IPS-18a (cell line): Measurements from ENCODE around the gene ADGRG2.
A peak's percentile ranks its signal among the peaks of the same experiment; 100 is the strongest.

Source experiments
- H3K27ac ChIP-seq: one replicate; pipeline ENCODE4 v1.5.1; 2013; ENCODE audit warnings: low read length
- H3K27me3 ChIP-seq: one replicate; pipeline ENCODE4 v1.6.1; 2013; ENCODE audit warnings: mild to moderate bottlenecking, low read length; ENCODE audit not compliant: control insufficient read depth, insufficient read depth
- H3K36me3 ChIP-seq: one replicate; pipeline ENCODE4 v1.6.1; 2013; ENCODE audit warnings: low read depth, low read length; ENCODE audit not compliant: control insufficient read depth
- H3K4me1 ChIP-seq: one replicate; pipeline ENCODE4 v1.6.1; 2013; ENCODE audit warnings: low read depth, low read length; ENCODE audit not compliant: control insufficient read depth
- H3K4me3 ChIP-seq: one replicate; pipeline ENCODE4 v1.5.1; 2013; ENCODE audit warnings: low read length
- H3K9ac ChIP-seq: one replicate; pipeline ENCODE4 v1.6.1; 2013; ENCODE audit warnings: mild to moderate bottlenecking, low read length, moderate library complexity
- H3K9me3 ChIP-seq: one replicate; pipeline ENCODE4 v1.6.1; 2013; ENCODE audit warnings: low read depth, low read length; ENCODE audit not compliant: control insufficient read depth

ADGRG2 gene, protein sequence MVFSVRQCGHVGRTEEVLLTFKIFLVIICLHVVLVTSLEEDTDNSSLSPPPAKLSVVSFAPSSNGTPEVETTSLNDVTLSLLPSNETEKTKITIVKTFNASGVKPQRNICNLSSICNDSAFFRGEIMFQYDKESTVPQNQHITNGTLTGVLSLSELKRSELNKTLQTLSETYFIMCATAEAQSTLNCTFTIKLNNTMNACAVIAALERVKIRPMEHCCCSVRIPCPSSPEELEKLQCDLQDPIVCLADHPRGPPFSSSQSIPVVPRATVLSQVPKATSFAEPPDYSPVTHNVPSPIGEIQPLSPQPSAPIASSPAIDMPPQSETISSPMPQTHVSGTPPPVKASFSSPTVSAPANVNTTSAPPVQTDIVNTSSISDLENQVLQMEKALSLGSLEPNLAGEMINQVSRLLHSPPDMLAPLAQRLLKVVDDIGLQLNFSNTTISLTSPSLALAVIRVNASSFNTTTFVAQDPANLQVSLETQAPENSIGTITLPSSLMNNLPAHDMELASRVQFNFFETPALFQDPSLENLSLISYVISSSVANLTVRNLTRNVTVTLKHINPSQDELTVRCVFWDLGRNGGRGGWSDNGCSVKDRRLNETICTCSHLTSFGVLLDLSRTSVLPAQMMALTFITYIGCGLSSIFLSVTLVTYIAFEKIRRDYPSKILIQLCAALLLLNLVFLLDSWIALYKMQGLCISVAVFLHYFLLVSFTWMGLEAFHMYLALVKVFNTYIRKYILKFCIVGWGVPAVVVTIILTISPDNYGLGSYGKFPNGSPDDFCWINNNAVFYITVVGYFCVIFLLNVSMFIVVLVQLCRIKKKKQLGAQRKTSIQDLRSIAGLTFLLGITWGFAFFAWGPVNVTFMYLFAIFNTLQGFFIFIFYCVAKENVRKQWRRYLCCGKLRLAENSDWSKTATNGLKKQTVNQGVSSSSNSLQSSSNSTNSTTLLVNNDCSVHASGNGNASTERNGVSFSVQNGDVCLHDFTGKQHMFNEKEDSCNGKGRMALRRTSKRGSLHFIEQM

DNA sequence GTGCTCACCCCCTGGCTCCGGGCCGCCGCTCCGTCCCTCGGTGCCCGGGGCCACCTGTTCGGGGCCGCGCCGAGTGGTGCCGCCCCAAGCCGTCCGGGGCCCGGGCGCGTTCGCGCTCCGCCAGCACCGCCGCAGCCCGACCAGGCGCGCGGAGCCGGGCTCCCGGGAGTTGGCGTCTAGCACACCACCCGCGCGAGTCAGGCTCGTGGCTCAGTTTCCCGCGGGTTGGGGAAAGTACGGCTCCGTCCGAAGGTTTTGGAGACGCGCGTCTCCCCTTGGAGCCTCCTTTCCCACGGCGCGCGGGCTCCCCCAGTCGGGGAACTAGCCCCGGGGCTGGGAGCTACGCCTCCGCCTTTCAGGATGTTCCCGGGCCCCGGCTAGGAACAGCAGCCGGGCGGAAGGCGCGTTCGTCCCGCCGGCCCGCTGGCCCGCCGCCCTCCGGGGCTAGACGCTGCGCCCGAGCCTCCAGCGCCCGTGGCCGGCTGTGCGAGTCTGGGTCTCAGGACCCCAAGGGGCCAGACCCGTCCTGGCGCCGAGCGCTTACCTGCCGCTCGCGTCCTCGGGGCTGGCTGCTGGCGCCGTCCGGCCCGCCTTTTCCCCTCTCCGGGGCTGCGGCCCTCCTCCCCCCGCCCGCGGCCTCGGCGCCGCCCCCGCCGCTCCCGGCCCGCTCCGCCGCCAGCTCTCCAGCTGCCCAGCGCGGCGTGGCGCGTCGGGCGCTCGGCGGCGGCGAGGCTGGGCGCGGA is at the start of gene ADGRG2:
Gene ADGRG2, minus strand, starts transcription at position 571 of the 743 bp plus-strand sequence. CDS start 53,634 bp downstream, outside the sequence.
- Histone ChIP-seq H3K36me3 (no peaks in the 10 kb centered on the region), H3K27me3 (peaks cover 34% of the 10 kb centered on the region), H3K9ac (peak within 1 kb of the TSS; percentile 28), H3K4me3 (peak within 1 kb of the TSS; percentile 68), H3K4me1 (peaks cover 27% of the 10 kb centered on the region), H3K9me3 (peaks cover 11% of the 10 kb centered on the region), H3K27ac (no peak within 1 kb of the TSS)

DNA sequence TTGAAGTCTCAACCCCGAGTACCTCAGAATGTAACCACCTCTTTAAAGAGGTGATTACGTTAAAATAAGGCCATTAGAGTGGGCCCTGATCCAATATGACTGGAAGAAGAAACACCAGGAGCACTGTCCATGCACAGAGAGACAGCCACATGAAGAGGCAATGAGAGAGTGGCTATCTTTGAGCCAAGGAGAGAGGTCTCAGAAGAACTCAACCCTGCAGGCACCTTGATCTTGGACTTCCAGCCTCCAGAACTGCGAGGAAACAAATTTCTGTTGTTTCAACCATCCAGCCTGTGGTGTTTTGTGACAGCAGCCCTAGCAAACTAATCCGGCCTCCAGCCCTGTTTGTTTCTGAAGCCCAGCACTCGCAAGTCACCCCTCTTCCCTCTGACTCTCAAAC is 46.3 kb upstream of the ADGRG2 start:
- no peak overlapping the region for H3K9ac ChIP-seq
- H3K9me3 ChIP-seq, result peaks cover 3% of the 10 kb centered on the region
- H3K27me3 ChIP-seq, result no peaks in the 10 kb centered on the region
- no peaks in the 10 kb centered on the region for H3K4me1 ChIP-seq
- no peaks in the 10 kb centered on the region for H3K36me3 ChIP-seq
- no peak overlapping the region for H3K4me3 ChIP-seq
- H3K27ac ChIP-seq, result no peak overlapping the region

- Histone ChIP-seq H3K36me3 (no peaks in the 10 kb centered on the region), H3K27me3 (no peaks in the 10 kb centered on the region), H3K4me1 (no peaks in the 10 kb centered on the region), H3K27ac (no peak overlapping the region), H3K4me3 (no peak overlapping the region), H3K9me3 (peaks cover 5% of the 10 kb centered on the region), H3K9ac (no peak overlapping the region)
These were observed 40.6 kb upstream of the ADGRG2 start for GRCh38 chrX:19162851-19163250.

- H3K9me3 ChIP-seq, result peaks cover 5% of the 10 kb centered on the region
- no peak overlapping the region for H3K27ac ChIP-seq
- no peaks in the 10 kb centered on the region for H3K36me3 ChIP-seq
- H3K9ac ChIP-seq, result no peak overlapping the region
- H3K27me3 ChIP-seq, result no peaks in the 10 kb centered on the region
- no peaks in the 10 kb centered on the region for H3K4me1 ChIP-seq
- no peak overlapping the region for H3K4me3 ChIP-seq
These were observed 33.9 kb upstream of the ADGRG2 start for GRCh38 chrX:19156186-19156585.

- no peak overlapping the region for H3K27ac ChIP-seq
- no peaks in the 10 kb centered on the region for H3K36me3 ChIP-seq
- H3K9ac ChIP-seq, result no peak overlapping the region
- H3K27me3 ChIP-seq, result no peaks in the 10 kb centered on the region
- H3K4me3 ChIP-seq, result no peak overlapping the region
- H3K4me1 ChIP-seq, result no peaks in the 10 kb centered on the region
- peaks cover 9% of the 10 kb centered on the region for H3K9me3 ChIP-seq
These were observed 30.5 kb upstream of the ADGRG2 start for GRCh38 chrX:19152762-19153161.

- H3K9me3 ChIP-seq, result peaks cover 9% of the 10 kb centered on the region
- no peak overlapping the region for H3K9ac ChIP-seq
- H3K4me3 ChIP-seq, result no peak overlapping the region
- no peaks in the 10 kb centered on the region for H3K36me3 ChIP-seq
- H3K27ac ChIP-seq, result no peak overlapping the region
- no peaks in the 10 kb centered on the region for H3K27me3 ChIP-seq
- no peaks in the 10 kb centered on the region for H3K4me1 ChIP-seq
These were observed 14.8 kb upstream of the ADGRG2 start for GRCh38 chrX:19137067-19137466.

DNA sequence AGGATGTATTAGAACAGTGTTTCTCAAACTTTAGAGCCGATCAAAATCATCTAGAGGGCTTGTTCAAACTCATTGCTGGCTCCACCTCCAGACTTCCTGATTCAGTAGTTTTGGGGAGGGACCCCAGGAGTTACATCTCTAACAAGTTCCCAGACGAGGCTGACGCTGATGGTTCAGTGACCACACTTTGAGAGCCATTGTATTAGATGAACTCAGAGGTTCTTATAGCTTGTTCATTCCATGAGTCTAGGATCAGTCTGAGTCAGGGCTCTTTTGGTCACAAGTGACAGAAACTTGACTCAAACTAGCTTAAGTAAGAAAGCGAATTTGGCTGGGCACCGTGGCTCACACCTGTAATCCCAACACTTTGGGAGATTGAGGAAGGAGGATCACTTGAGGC is 11.5 kb upstream of the ADGRG2 start:
- Histone ChIP-seq H3K4me3 (no peak overlapping the region), H3K4me1 (no peaks in the 10 kb centered on the region), H3K27ac (no peak overlapping the region), H3K9me3 (peaks cover 13% of the 10 kb centered on the region), H3K36me3 (no peaks in the 10 kb centered on the region), H3K9ac (no peak overlapping the region), H3K27me3 (no peaks in the 10 kb centered on the region)

- Histone ChIP-seq H3K4me1 (no peaks in the 10 kb centered on the region), H3K36me3 (no peaks in the 10 kb centered on the region), H3K27me3 (no peaks in the 10 kb centered on the region), H3K27ac (no peak overlapping the region), H3K4me3 (no peak overlapping the region), H3K9me3 (peaks cover 13% of the 10 kb centered on the region), H3K9ac (no peak overlapping the region)
These were observed 11.0 kb upstream of the ADGRG2 start for GRCh38 chrX:19133231-19133630.

DNA sequence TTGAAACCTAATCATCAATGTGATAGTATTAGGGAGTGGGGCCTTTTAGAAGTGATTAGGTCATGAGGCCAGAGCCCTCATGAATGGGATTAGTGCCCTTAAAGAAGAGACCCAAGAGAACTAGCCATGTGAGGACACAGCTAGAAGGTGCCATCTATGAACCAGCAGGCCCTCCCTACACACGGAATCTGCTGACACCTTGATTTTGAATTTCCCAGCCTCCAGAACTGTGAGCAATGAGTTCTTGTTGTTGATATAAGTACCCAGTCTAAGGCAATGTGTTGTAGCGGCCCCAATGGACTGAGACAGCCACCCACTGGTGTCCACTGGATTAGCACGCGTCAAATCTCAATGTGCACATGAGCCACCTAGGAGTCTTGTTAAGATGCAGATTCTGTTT is 8.4 kb upstream of the ADGRG2 start:
- Histone ChIP-seq H3K36me3 (no peaks in the 10 kb centered on the region), H3K4me3 (no peak overlapping the region)

GRCh38 chrX:19129694-19130093 is 7.4 kb upstream of the ADGRG2 start:
- no peaks in the 10 kb centered on the region for H3K36me3 ChIP-seq
- H3K4me3 ChIP-seq, result no peak overlapping the region
- no peaks in the 10 kb centered on the region for H3K27me3 ChIP-seq
- no peak overlapping the region for H3K27ac ChIP-seq
- no peak overlapping the region for H3K9ac ChIP-seq
- peaks cover 7% of the 10 kb centered on the region for H3K9me3 ChIP-seq
- H3K4me1 ChIP-seq, result no peaks in the 10 kb centered on the region

More for the DNA sequence above, 8.4 kb upstream of the ADGRG2 start:
- Histone ChIP-seq H3K4me1 (no peaks in the 10 kb centered on the region), H3K27ac (no peak overlapping the region), H3K9me3 (peaks cover 7% of the 10 kb centered on the region), H3K27me3 (no peaks in the 10 kb centered on the region), H3K9ac (no peak overlapping the region)

- Histone ChIP-seq H3K27ac (no peak overlapping the region), H3K27me3 (peaks cover 14% of the 10 kb centered on the region), H3K9ac (no peak overlapping the region)
These were observed 5.4 kb upstream of the ADGRG2 start for GRCh38 chrX:19127649-19128168.

More at GRCh38 chrX:19127649-19128168, 5.4 kb upstream of the ADGRG2 start:
- no peak overlapping the region for H3K4me3 ChIP-seq
- no peaks in the 10 kb centered on the region for H3K36me3 ChIP-seq
- H3K9me3 ChIP-seq, result peaks cover 7% of the 10 kb centered on the region
- H3K4me1 ChIP-seq, result peaks cover 5% of the 10 kb centered on the region
